K562 (cell line): Measurements from ENCODE around the gene ITPK1.

ENCODE experiments used
- CTCF ChIP-seq, 3 experiments: IDR thresholded peaks in 2 of 3; conservative IDR thresholded peaks in 1 of 3; 2 replicates each; pipeline ENCODE4 v1.5.1; 2011 to 2012; ENCODE audit warnings: low read length in 3 of 3, mild to moderate bottlenecking in 3 of 3, control low read depth in 2 of 3, improper control_type of control experiment in 1 of 3, inconsistent platforms in 1 of 3, low read depth in 1 of 3, mixed read lengths in 1 of 3, moderate library complexity in 1 of 3; ENCODE audit not compliant: insufficient read depth in 2 of 3
- HDGF ChIP-seq: fragments of 450-650 bp; IDR thresholded peaks from 2 replicates; pipeline ENCODE4 v1.6.1; 2016
- HIVEP1 ChIP-seq: fragments of 250-450 bp; sonication (Bioruptor Pico); IDR thresholded peaks from 2 replicates; pipeline ENCODE4 v1.4.0; 2020; ENCODE audit warnings: mild to moderate bottlenecking
- HNRNPH1 ChIP-seq: fragments of 200-400 bp; formaldehyde crosslinking; optimal IDR thresholded peaks from 2 replicates; pipeline ENCODE3; 2017; ENCODE audit warnings: low read depth, mild to moderate bottlenecking, low read length, moderate library complexity
- NFRKB ChIP-seq: fragments of 450-650 bp; IDR thresholded peaks from 2 replicates; pipeline ENCODE4 v1.6.1; 2016; ENCODE audit warnings: low read depth
- POLR2A ChIP-seq: fragments of 450-650 bp; conservative IDR thresholded peaks from 2 replicates; pipeline ENCODE4 v1.6.1; 2016
- POLR2AphosphoS5 ChIP-seq: IDR thresholded peaks from 2 replicates; pipeline ENCODE4 v1.6.1; 2011; ENCODE audit warnings: mild to moderate bottlenecking, low read depth, low read length, moderate library complexity; ENCODE audit not compliant: control insufficient read depth, insufficient read depth
- SETDB1 ChIP-seq: IDR thresholded peaks from one replicate; pipeline ENCODE4 v1.6.1; 2012; ENCODE audit warnings: low read length, control low read depth, inconsistent platforms
- SMC3 ChIP-seq: conservative IDR thresholded peaks from 2 replicates; pipeline ENCODE4 v1.6.1; 2011; ENCODE audit warnings: low read depth, low read length, improper control_type of control experiment; ENCODE audit not compliant: insufficient read depth
- SP1 ChIP-seq: sonication (generic); formaldehyde crosslinking; IDR thresholded peaks from 2 replicates; pipeline ENCODE4 v1.8.1; 2022; ENCODE audit warnings: mild to moderate bottlenecking, missing genetic modification reagents
- YY1 ChIP-seq, 3 experiments: IDR thresholded peaks; 2 replicates each; pipeline ENCODE4 v1.6.1; 2011; ENCODE audit warnings: low read length in 2 of 3, mild to moderate bottlenecking in 2 of 3, moderate library complexity in 2 of 3, borderline replicate concordance in 1 of 3, control low read depth in 1 of 3, low read depth in 1 of 3; ENCODE audit not compliant: insufficient read depth in 3 of 3, insufficient replicate concordance in 2 of 3, control insufficient read depth in 1 of 3, insufficient read length in 1 of 3; ENCODE audit errors: extremely low read depth in 1 of 3
- ZBED1 ChIP-seq: IDR thresholded peaks from 2 replicates; pipeline ENCODE4 v1.6.1; 2014
- ZNF431 ChIP-seq: sonication (generic); formaldehyde crosslinking; IDR thresholded peaks from 2 replicates; pipeline ENCODE4 v1.8.0; 2022; ENCODE audit warnings: mild to moderate bottlenecking, missing genetic modification reagents
- TF ChIP-seq, protein P1 (sequence below): fragments of 200-800 bp; sonication (Bioruptor generic); IDR thresholded peaks from 2 replicates; pipeline ENCODE4 v1.6.1; 2016; ENCODE audit warnings: missing genetic modification characterization, missing compliant biosample characterization

GRCh38 chr14:93035917-93036651, 79.6 kb downstream of the ITPK1 start:
- TF ChIP-seq CTCF (IDR thresholded peaks at IDR 0.05 in 2 of 3, conservative IDR thresholded peaks at IDR 0.05 in 1 of 3; ENCODE audit: insufficient read depth in 2 of 3, low read depth in 1 of 3, low read length in 3 of 3) (no peak), SETDB1 (no peak), ZNF431 (CRISPR knock-in tag) (no peak), POLR2AphosphoS5 (no peak), NFRKB (no peak), ZBED1 (no peak), HDGF (no peak), SP1 (CRISPR knock-in tag) (no peak), YY1 (IDR thresholded peaks at IDR 0.05; ENCODE audit: borderline replicate concordance in 1 of 3, control insufficient read depth in 1 of 3, extremely low read depth in 1 of 3, insufficient read depth in 3 of 3, insufficient read length in 1 of 3, insufficient replicate concordance in 2 of 3, low read depth in 1 of 3, low read length in 2 of 3) (no peak), HNRNPH1 (no peak), SMC3 (no peak), HIVEP1 (CRISPR knock-in tag) (no peak), POLR2A (no peak)
- TF ChIP-seq, protein P1, sequence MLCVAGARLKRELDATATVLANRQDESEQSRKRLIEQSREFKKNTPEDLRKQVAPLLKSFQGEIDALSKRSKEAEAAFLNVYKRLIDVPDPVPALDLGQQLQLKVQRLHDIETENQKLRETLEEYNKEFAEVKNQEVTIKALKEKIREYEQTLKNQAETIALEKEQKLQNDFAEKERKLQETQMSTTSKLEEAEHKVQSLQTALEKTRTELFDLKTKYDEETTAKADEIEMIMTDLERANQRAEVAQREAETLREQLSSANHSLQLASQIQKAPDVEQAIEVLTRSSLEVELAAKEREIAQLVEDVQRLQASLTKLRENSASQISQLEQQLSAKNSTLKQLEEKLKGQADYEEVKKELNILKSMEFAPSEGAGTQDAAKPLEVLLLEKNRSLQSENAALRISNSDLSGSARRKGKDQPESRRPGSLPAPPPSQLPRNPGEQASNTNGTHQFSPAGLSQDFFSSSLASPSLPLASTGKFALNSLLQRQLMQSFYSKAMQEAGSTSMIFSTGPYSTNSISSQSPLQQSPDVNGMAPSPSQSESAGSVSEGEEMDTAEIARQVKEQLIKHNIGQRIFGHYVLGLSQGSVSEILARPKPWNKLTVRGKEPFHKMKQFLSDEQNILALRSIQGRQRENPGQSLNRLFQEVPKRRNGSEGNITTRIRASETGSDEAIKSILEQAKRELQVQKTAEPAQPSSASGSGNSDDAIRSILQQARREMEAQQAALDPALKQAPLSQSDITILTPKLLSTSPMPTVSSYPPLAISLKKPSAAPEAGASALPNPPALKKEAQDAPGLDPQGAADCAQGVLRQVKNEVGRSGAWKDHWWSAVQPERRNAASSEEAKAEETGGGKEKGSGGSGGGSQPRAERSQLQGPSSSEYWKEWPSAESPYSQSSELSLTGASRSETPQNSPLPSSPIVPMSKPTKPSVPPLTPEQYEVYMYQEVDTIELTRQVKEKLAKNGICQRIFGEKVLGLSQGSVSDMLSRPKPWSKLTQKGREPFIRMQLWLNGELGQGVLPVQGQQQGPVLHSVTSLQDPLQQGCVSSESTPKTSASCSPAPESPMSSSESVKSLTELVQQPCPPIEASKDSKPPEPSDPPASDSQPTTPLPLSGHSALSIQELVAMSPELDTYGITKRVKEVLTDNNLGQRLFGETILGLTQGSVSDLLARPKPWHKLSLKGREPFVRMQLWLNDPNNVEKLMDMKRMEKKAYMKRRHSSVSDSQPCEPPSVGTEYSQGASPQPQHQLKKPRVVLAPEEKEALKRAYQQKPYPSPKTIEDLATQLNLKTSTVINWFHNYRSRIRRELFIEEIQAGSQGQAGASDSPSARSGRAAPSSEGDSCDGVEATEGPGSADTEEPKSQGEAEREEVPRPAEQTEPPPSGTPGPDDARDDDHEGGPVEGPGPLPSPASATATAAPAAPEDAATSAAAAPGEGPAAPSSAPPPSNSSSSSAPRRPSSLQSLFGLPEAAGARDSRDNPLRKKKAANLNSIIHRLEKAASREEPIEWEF, result no peak
